Activated naive CD4-positive, alpha-beta T cell treated with Interleukin-2 at 50 U/mL for 16 hours (primary cell): ENCODE measurements around the gene FCHSD2.
A peak's percentile ranks its signal among the peaks of the same experiment; 100 is the strongest.
"Not testable (repeated sequence)": the region's sequence is repeated elsewhere in the genome, so short reads cannot be mapped to it uniquely, and the experiment has no call there.

Experiments used
- DNase-seq: peaks from one replicate; pipeline ENCODE4 v3.0.0-alpha.2; 2020

Gene FCHSD2

GRCh38 chr11:72813740-72814285, 328.3 kb downstream of the FCHSD2 start:
- DNase-seq = no peak

DNA sequence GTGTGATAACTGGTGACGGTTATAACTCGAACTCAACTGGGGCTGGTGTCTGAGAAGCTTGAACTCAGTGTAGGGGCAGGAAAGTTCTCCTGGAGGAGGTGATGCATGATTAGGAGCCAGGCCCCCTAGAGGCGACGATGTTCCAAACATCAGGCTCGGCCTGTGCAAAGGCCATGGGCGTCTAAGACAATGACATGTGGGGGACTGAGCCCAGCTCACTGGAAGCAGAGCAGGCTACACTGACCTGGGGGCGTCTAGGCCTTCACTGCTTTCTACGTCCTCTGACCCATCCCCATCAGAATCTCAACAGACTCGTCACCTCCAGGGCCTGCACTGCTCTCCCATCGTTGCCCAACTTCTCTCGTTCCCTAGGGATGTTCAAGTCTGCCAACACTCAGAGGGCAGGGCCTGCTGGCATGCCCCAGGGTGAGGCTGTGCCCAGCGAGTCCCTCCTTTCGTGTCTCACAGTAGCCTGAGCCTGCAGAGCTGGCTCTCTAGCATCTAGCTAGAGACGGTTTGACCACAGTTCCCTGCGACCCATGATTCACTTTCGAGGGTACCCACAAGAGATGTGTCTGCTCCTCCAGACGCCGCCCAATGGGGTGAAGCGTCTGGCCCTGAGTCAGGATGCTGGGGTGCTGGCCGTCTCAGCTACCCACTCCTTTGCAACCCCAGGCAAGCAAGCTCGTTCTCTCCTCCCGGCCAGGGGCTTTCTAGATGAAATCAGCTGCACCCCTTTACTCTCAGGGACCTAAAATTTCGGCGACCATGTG, 329.0 kb downstream of the FCHSD2 start:
- peak; percentile 80 for DNase-seq

GRCh38 chr11:72812604-72812966, 329.5 kb downstream of the FCHSD2 start:
- DNase-seq = no peak

- DNase-seq = not testable (repeated sequence)
These were observed 330.4 kb downstream of the FCHSD2 start for GRCh38 chr11:72811686-72812085.

DNA sequence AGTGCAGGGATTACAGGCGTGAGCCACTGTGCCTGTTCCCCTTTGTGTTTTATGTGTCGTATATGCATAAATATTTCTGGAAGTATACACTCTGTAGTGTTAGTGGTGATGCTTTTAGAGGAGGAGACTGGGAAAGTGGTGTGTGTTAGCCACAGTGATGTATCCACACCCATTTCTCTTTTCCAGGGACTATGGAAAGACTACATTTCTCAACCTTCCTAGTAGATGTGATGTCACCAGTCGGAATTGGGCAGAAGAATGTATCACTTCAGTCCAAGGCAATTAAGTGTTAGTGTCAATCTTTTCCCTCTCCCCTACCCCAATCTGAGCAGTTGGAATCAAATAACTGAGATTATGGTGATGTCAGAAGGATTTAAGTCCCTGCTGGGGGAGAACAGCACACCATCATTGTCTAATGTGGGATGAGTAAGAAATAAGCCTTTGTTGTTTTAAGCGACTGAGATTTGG, 333.8 kb downstream of the FCHSD2 start:
- DNase-seq = no peak

DNA sequence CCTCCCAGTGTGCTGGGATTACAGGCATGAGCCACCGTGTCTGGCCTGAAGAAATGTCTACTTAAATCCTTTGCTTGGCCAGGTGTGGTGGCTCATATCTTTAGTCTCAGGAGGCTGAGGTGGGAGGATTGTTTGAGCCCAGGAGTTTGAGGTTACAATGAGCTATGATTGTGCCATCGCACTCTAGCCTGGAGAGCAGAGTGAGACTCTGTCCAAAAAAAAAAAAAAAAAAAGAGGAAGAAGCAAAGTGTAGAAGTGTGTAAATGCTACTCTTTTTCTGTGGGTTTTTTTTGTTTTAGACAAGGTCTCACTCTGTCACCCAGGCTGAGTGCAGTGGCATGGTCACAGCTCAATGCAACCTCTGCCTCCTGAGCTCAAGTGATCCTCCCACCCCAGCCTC, 334.3 kb downstream of the FCHSD2 start:
- no peak for DNase-seq

- no peak for DNase-seq
These were observed 335.0 kb downstream of the FCHSD2 start for GRCh38 chr11:72807021-72807693.

DNA sequence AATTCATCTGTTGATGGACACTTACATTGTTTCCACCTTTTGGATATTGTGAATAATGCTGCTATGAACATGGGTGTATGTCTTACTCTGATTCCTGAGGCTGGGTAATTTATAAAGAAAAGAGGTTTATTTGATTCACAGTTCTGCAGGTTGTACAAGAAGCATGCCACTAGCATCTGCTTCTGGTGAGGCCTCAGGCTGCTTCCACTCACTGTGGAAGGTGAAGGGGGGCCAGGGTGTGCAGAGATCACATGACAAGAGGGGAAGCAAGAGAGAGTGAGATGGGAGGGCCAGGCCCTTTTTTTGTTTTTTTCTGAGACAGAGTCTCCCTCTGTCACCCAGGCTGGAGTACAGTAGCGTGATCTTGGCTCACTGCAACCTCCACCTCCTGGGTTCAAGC, 335.7 kb downstream of the FCHSD2 start:
- DNase-seq = not testable (repeated sequence)

- no peak for DNase-seq
These were observed 336.9 kb downstream of the FCHSD2 start for GRCh38 chr11:72805216-72805615.

GRCh38 chr11:72802822-72803221, 339.3 kb downstream of the FCHSD2 start:
- no peak for DNase-seq

- DNase-seq = no peak
These were observed 342.7 kb downstream of the FCHSD2 start for GRCh38 chr11:72799441-72799840.

- no peak for DNase-seq
These were observed 343.8 kb downstream of the FCHSD2 start for GRCh38 chr11:72798361-72798760.

DNA sequence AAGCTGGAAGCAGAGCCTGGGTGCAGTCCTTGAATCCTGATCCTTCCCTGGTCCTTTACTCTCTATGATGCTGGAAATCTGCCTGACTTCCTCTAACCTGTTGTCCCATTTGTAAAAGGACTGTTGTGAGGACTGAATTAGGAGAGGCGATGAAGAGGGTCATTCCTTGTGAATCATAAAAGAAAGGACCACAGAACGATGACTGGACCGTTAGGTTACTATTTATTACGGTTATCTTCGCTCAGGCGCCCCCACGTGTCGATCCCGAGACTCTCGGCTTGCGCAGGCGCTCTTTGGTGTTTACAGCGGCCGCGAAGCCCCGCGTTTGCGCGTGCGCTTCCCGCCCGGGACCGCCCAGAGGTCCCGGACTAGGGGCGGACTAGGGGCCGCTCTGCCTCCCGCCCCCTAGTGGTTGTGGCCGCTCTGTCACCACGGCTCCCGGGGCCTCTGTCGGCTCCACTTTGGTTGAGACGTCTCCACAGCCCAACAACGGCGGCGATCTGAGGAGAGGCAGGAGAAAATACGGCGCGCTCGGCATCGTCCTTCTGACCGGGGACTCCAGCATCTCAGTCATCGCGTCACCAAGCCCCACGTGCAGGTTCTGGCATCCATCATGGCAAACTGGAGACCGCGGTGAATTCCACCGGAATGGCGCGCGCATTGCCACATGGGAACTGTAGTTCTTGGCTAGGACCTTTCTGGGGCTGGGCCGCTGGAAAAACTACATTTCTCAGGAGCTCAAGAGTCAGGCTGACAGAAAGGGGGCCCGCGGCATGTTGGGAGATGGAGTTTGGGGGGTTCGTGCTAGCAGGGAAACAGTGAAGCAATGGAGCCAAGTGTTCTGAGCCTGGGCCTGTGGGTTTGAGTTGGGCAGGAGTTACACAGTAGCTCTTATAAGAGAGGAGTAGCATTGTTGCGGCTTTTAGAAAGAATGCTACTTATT, 348.4 kb downstream of the FCHSD2 start, which contains the start of gene STARD10:
Gene STARD10 (minus strand): TSS at position 623 of the 943 bp plus-strand sequence. CDS start 12,866 bp downstream, outside the sequence.
- peak; percentile 94 for DNase-seq

DNA sequence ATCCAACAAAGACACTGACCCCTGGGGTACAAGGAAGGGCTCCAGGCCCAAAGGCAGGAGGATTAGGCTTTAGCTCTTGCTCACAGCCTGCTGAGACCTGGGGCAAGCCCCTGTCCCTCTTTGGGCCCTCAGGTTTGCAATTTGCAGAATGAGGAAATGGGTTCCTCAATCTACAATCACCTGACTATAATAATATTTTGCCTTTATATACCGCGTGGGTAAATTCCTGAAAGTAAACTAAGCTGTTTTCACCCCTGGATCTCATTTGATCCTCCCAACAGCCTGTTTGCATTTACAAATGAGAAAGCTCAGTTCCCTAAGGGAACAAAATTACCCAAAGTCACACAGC, 349.1 kb downstream of the FCHSD2 start:
- DNase-seq = no peak

DNA sequence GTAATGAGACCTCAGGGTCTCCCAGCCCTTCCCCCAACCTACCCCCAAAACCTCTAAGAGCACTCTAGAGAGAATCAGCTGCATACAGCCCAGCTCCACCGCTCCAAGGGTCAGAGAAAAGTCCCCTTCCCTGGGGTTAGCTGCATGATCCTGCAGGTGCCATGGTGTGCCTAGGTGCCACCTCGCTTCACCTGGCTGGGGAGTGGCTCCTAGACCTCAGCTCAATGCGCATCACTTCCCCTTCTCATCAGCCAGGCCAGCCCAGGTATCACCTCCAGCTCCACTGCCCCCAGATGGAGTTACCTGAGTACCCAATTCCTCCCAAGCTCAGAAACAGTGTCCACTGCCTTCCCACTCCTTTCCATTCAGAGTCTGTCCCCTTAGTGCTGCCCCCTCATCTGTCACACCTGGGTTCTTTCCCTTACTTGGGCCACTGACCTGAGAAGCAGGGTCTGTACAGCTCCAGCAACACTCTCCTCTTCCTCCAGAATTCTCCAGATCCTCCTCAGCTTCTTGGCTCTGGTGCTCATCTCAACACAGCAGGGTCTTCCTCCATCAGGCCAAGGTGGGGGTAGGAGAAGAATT, 349.6 kb downstream of the FCHSD2 start:
- no peak for DNase-seq

DNA sequence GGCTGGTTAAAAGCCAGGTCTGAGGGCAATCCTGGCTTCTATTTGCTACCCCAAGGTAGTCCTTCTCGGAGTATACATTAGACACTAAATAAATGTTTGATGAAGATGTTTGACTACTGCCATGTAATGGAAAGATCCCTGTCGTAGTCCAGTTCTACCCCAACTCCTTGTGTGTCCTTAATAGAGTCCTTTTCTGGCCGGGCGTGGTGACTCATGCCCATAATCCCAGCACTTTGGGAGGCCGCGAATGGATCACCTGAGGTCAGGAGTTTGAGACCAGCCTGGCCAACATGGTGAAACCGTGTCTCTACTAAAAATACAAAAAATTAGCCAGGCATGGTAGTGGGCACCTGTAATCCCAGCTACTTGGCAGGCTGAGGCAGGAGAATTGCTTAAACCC, 350.9 kb downstream of the FCHSD2 start:
- DNase-seq = not testable (repeated sequence)

- DNase-seq = no peak
These were observed 352.5 kb downstream of the FCHSD2 start for GRCh38 chr11:72789493-72790131.

DNA sequence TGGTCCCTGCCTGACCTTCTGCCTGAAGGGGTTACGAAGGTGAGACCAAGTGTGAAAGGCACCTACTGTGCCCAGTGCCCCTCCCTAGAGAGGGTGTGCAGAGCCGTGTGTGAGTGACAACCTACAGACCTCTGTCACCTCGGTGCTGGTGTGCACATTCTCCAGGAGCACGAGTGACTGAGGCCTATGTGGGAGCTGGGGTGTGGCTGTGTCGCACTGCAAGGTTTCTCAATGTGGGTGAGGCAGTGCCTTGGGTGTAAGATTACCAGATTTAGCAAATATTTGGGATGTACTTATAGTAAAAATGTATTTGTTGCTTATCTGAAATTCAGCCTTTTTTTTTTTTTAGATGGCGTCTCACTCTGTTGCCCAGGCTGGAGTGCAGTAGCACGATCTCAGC, 353.9 kb downstream of the FCHSD2 start:
- DNase-seq = no peak

DNA sequence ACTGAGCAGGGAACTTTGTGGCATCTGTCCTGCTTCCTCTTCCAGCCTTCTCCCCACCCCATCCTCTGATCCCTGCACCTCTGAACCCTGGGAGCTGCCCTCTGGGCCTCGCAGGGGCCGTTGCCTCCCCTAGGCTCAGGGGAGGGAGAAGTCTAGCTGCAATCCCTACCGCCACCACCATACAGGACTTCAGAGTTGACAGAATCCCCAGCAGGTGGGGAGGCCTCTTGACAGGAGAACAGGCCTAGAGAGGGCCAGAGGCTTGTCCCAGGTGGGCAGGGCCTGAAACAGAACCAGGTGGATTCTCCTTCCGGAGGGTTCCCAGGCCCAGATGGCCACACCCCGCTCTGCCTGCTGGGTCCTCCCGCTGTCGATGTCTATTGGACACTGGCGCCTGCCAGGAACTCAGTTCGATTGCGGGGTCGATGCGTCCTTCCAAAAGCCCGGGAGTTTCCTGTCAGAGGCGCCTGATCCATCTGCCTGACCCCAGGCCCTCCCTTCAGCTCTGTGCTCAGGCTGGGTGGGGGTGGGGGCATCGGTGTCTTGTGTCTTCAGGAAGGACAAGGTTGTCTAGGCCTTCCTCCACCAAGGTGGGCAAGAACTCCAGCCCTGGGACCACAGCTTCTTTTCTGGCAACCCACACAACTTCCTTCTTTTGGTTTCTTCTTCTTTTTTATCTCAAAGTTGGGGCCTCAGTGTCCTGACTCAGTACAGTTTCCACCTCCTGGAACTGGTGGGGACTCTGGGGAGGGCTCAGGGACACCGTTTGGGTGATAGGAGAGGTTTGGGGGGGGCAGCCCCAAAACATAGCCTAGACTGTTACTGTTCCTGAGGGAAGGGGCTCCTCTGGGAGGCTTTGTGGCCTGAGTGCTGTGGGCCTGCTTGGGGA, 354.7 kb downstream of the FCHSD2 start:
- no peak for DNase-seq
